ENCODE results near the gene FSTL5. TPM values are rescaled to one million over a fixed set of nuclear protein-coding genes. Genes with fewer than 3 reads are reported as not detected.
"Not testable (repeated sequence)": the region's sequence is repeated elsewhere in the genome, so short reads cannot be mapped to it uniquely, and the experiment has no call there.

Gene FSTL5
- total RNA-seq: not detected in 2 replicates

DNA sequence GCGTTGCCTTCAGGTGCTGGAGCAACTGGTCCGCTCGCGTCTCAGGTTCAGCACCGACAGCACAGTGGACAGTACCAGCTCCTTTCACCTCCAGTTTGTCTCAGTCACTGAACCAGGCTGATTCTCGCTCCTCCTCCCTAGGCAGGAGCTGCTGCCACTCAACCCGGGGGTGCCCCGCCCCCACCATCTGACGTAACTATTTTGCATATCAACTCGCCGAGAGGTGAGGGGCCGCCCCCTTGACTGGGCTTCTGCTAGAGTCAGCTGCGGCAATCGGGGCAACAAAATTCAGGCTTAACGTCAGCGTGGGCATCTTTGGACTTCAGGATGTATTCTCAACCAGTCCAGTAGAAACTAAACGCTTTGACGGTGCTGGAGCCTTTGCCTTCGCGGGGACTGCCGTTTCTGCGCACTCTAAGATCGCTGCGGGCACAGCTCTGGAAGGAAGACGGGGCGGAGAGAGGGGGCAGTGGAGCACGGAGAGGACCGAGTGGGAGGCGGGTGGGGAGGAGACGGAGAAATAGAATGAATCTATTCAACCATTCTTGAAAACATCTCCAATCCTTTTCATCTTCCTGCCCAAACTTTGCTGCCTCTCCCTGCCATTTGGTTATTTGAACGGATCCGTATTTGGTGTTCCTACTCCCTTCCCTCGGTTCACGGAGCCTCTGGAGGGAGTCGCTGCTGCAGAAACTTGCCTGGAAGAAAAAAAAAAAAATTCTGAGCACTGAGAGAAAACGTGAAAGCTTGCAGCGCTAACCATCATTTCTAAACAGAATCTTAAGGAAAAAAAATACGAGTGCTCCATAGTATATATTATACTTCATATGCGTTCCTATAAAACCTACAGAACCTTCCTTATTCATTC lies at the start of gene FSTL5:
TSS of gene FSTL5 (minus strand) at position 109 of the 868 bp plus-strand sequence. CDS start 52,604 bp downstream, outside the sequence.
- peak in 1 of 2 donors; percentile 72 for DNase-seq (ENCODE audit: low read depth in 2 of 2)

DNA sequence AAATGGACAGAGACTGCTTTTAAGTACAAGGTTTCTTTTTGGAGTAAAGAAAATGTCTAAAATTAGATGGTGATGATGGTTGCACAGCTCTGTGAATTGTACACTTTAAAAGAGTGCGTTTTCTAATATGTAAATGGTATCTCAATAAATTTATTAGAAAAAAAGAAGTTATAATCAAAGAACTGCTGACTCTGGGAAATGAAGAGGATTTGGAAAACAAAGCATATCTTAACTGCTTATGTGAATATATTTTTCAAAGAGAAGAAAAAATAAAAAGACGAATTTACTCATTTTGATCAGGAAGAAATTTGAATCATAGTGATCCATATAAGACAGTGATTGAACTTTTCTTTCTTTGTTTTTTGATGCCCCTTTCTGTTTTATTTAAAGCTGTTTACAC lies 45.9 kb upstream of the FSTL5 start:
- no peak for DNase-seq (ENCODE audit: low read depth in 2 of 2)

DNA sequence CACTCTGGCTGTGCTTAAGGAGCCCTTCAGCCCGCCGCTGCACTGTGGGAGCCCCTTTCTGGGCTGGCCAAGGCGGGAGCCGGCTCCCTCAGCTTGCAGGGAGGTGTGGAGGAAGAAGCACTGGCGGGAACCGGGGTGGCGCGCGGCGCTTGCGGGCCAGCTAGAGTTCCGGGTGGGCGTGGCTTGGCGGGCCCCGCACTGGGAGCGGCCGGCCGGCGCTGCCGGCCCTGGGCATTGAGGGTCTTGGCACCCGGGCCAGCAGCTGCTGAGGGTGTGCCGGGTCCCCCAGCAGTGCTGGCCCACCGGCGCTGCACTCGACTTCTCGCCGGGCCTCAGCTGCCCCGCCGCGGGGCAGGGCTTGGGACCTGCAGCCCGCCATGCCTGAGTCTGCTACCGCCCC lies 39.7 kb upstream of the FSTL5 start:
- not testable (repeated sequence) for DNase-seq (ENCODE audit: low read depth in 2 of 2)

- DNase-seq (ENCODE audit: low read depth in 2 of 2): no peak
Measured at GRCh38 chr4:162201673-162202072, 37.9 kb upstream of the FSTL5 start.

- no peak for DNase-seq (ENCODE audit: low read depth in 2 of 2)
Measured at GRCh38 chr4:162170509-162170908, 6.7 kb upstream of the FSTL5 start.

DNA sequence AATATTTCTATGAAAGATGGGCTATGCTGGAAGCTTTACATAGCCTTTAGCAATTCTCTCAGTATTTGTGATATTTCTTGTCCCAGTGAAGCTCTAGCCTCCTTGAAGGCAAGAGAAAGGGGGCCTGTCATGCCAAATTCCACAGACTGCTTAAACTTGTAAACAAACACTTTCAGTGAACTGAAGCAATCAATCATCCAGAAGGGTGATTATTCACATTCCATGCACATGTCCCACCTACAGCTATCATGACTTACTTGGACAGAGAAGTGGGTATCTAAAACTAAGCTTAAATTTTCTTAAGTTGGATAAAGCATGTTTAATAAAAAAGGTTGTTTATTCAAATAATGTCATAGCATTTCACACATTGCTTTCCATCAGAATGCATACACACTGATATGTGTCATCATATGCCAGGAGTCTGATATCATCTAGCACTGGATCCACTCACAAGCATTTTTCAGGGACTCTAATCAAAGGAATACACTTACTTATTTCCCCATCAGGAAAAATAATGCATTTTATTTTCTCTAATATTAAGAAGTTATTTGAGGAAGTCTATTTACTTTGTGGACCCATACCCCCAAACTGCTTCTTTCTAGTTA lies 1.2 kb upstream of the FSTL5 start:
- peak in 1 of 2 donors; percentile 0 for DNase-seq (ENCODE audit: low read depth in 2 of 2)

DNA sequence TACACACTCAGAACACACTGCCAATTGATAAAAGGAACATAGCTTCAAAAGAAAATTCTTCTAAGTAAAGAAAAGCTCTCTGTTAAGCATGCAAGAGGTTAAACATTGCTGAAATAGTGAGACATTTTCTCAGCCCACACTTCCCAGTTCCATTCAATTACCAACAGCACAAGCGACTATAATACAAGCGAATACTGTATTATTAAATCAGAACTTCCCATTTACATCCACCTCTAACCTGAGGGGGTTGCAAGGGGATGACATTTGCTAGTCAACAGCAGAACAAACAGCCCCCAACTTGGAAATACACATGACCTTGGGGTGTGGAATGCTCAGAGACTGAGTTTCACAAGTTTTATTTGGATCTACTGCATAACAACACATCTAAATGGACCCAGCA lies 1.1 kb downstream of the FSTL5 start:
- DNase-seq (ENCODE audit: low read depth in 2 of 2): no peak

DNA sequence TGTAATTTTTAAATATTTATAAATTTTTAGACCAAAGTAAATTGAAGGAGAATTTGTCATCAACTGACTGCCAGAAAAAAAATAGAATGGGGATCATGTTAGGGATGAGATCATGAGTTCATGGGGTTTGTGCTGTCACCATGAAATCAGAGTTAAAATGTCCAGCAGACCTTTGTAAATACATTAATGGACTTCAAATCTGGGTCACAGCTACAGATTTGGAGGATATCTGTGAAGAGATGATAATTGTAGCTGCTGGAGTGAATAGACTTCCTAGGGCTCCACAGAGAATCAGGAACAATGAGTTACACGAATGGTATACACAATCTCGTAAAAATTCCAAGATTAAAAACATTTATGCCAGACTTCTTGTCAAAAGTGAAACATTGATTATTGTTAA lies 6.6 kb downstream of the FSTL5 start:
- DNase-seq (ENCODE audit: low read depth in 2 of 2): no peak

DNA sequence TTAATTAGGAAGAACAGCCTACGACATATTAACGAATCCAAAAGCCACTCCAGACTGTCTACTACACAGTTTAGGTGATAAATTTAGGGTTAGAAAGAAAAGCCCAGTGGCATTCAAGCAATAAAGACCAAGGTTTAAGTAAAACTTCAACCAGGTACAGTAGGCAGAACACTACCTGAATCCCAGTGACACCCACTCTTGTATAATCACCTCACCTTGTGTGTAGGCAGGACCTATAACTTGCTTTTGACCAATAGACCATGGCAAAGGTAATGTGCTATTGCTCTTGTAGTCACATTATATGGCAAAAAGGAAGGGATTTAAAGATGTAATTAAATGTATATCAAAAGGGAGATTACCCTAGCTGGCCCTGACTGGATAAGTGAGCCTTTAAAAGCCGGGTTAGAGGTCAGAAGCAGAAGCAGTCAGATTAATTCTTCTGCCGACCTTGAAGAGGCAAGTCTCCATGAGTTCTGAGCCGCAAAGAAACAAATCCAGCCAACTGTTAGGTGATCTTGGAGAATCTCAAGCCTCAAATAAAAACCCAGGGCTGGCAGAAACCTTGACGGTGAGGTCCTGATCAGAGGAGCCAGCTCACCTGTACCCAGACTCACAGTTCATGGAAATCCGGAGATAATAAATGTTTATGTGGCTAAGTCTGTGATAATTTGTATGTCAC lies 8.8 kb downstream of the FSTL5 start:
- DNase-seq (ENCODE audit: low read depth in 2 of 2): no peak

DNA sequence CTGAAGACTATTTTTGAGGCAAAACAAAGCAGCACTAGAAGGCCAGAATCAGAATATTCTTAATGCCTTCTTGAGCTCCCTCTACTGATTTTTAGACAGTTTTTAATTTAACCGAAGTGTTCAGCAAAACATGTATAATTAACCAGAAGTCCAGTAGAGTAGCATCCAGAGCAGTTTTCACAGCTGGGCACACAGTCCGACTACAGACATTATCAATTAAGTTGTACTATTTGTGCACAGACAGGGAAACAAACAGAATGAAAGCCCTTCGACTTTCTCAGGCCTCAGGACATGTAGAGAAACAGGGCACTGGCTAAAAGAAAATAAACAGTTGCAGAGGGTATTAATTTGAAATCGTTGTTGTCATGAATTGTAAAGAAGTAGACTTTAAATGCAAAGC lies 11.9 kb downstream of the FSTL5 start:
- DNase-seq (ENCODE audit: low read depth in 2 of 2): no peak

- DNase-seq (ENCODE audit: low read depth in 2 of 2): no peak
Measured at GRCh38 chr4:162151386-162151785, 12.4 kb downstream of the FSTL5 start.

DNA sequence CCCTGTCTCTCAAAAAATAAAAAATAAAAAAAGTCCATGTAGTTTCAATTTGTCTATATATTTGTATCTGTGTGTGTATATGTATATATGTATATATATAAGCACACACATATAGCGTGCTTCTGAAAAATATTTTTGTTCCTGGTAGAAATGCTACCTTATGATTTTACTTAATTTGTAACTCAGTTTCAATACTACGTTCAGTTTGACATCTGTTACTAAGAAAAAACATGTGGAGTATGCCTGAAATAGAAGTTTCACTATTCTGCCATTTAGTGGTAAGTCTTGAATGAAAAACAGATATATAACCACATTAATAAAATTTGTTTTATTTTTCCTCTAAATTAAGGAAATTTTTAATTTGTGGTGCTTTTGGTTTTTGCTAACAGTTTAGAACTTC lies 14.2 kb downstream of the FSTL5 start:
- no peak for DNase-seq (ENCODE audit: low read depth in 2 of 2)

- no peak for DNase-seq (ENCODE audit: low read depth in 2 of 2)
Measured at GRCh38 chr4:162140051-162140683, 23.6 kb downstream of the FSTL5 start.

DNA sequence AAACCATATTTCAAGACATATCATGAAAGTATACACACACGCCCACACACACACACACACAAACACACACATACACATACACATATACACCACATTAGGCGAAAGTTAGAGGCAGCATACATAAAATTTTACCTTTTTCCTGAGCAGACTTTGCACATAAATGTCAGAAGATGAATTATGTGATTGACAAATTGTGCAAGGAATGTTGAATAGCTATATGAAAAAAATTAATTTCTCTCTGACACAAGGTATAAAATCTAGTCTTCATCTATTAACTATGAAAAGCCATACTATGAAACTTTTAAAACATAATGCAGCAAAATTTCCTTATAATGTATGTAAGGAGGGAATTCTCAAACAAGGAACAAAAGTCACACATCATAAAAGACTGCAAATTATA lies 24.4 kb downstream of the FSTL5 start:
- DNase-seq (ENCODE audit: low read depth in 2 of 2): no peak

- DNase-seq (ENCODE audit: low read depth in 2 of 2): no peak
Measured at GRCh38 chr4:162131256-162131655, 32.5 kb downstream of the FSTL5 start.

- no peak for DNase-seq (ENCODE audit: low read depth in 2 of 2)
Measured at GRCh38 chr4:162126729-162127128, 37.1 kb downstream of the FSTL5 start.

DNA sequence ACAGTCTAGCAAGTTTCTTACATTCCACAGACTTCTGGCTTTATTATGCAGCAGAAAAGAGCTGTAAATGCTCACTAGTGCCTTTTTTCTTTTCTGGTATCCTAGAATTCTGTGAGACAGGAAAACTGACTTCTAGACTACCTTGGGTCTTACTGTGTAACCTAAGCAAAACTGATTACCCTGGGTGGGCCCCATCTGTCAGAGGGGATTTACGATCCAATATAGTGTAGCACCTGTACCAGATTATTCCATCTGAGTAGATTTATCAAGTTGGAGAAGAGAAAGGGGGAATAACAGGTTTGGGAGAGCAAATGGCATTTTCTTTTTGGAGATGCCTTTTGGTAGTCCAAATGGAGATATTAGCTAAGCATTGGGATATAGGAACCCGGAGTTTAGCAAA lies 46.7 kb downstream of the FSTL5 start:
- DNase-seq (ENCODE audit: low read depth in 2 of 2): no peak

GRCh38 chr4:162116095-162116779 lies 47.6 kb downstream of the FSTL5 start:
- no peak for DNase-seq (ENCODE audit: low read depth in 2 of 2)

DNA sequence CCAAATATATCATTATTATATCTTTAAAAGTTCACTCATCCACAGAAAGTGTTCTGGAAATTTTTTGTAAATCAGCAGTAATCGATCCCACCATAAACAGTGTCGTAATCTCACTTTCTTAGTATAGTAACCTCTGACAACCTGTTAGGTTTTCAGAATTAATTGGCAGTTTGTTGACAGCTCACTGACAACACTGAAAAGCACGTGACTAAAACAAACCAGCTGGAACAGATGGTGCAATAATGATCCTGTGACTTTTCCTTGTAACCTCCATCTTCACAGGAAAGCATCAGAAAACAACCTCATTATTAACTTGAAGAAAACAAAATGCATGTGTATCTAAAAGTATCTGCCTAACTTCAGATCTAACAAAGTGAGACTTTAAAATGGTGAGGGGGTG lies 48.5 kb downstream of the FSTL5 start:
- no peak for DNase-seq (ENCODE audit: low read depth in 2 of 2)

DNA sequence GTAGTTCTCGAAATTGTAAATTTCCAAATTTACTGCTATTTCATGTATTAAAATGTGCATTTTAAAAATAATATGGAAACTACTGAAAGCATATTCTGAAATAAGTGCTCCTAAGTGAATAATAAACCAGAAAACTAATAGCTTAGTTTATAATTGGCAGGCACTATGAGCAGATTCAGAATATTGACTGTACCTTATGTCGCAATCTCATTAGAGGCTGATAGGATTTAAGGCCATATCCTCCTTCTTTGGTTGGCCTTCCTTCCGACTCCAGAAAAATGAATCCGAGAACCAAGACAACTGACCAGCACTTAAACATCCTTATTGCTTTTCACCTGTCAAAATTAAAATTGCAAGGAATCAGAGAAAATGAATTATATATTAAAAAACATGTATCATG lies 52.7 kb downstream of the FSTL5 start:
- DNase-seq (ENCODE audit: low read depth in 2 of 2): no peak

- no peak for DNase-seq (ENCODE audit: low read depth in 2 of 2)
Measured at GRCh38 chr4:162104459-162105124, 59.2 kb downstream of the FSTL5 start.

Data from dermis microvascular lymphatic vessel endothelial cell (primary cell).